HG03139 (cell line): ENCODE measurements around the gene HSP90AB1.

Source experiments
- ATAC-seq: cut with Tn5 transposase; IDR thresholded peaks from one replicate; pipeline ENCODE4 v1.9.1; 2021; ENCODE audit not compliant: unreplicated experiment

HSP90AB1 gene

DNA sequence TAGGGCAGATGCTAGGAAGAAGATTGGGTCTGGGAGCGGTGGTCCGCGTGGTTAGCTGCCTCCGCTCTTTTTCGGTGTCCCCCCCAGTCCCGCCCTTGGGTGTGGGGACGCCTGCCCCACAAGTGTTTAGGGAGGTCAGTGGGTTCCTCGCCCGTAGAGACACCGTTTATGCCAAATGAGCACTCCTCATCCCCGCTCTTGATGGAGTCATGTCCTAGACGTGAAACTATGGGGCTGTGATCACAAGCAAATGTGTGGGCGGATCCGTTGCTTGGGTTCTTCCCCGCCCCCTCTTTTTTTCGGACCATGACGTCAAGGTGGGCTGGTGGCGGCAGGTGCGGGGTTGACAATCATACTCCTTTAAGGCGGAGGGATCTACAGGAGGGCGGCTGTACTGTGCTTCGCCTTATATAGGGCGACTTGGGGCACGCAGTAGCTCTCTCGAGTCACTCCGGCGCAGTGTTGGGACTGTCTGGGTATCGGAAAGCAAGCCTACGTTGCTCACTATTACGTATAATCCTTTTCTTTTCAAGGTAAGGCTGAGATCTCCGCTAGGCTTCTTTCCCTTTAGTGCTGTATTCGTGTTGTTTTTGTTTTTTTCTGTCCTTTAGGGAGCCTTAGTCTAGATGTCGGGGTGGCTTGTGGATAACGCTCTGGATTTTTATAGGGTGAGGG lies at the start of gene HSP90AB1:
HSP90AB1 (plus strand) TSS at position 439 of the 675 bp plus-strand sequence. CDS start 1,529 bp downstream, outside the sequence.
- peak; percentile 60 for ATAC-seq

DNA sequence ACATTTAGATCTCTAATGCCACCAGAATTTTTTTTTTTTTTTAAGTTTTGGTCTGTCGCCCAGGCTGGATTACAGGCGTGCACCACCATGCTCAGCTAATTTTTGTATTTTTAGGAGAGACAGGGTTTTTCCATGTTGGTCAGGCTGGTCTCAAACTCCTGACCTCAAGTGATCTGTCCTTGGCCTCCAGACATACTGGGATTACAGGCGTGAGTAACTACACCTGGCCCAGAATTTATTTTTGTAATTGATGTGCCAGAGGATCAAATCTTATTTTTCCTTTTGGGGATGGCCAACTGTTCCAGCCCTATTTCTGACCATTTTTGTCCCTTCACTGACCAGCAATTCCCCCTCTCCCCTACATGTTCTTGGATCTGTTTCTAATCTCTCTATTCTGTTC lies 48.2 kb upstream of the HSP90AB1 start:
- no peak for ATAC-seq

DNA sequence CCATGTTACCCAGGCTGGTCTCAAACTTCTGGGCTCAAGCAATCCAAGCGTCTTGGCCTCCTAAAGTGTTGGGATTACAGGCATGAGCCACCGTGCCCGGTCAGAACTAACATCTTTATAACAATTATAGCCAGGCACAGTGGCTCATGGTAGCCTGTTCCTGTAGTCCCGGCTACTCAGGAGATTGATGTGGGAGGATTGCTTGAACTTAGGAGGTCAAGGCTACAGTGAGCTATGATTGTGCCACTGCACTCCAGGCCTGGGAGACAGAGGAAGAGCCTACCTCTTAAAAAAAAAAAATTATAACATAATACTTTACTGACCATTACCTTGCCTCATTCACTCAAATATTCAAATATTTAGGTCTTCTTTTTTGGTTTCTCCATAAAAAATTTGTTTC lies 47.0 kb upstream of the HSP90AB1 start:
- ATAC-seq: no peak

DNA sequence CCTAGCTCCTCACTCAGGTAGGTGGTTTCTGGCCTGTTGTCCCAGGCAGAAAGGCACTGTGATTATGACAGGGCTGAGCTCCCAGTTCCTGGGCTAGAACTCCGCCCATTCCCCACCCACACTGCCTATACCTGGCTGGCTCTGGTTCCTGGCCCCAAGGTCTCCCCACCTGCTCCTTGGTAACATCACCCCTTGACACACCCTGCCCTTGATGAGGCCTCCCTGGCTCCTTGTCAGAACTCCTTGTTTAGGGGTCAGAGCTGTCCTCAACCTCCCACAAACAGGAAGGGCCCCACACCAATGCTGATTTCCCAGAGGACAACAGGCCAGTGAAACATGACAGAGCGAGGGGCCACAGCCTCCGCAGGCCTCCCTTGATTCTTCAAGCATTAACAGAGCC lies 45.7 kb upstream of the HSP90AB1 start:
- ATAC-seq: no peak

DNA sequence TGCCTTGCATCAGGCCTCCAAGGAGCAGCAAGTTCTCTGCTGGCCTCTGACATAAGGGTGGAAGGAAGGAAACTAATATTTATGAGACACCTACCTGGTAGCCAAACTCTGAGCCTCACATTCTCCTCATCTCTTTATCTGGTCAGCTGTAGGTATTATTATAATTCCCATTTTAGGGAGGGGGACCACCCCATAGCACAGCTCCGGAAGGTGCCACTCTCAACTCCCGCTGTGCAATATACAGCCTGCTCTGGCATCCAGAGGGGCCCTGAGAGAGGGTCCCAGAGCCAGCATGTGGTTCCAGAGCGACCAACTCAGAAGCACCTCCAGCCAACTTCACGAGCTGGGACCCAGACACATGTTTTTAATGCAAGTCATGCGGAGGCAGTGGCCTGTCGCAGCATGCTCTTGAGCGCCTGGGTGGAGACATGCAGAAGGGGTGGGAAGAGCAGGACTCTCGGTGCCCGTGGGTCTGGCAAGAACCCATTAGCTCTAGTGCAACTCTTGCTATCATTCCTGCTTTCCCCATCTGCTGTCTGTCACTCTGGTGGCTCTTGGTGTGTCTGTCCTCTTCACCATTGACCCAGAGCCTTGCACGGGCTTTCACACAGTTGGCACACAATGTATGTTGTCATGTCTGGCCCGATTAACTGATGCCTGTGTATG lies 45.1 kb upstream of the HSP90AB1 start:
- ATAC-seq: no peak

DNA sequence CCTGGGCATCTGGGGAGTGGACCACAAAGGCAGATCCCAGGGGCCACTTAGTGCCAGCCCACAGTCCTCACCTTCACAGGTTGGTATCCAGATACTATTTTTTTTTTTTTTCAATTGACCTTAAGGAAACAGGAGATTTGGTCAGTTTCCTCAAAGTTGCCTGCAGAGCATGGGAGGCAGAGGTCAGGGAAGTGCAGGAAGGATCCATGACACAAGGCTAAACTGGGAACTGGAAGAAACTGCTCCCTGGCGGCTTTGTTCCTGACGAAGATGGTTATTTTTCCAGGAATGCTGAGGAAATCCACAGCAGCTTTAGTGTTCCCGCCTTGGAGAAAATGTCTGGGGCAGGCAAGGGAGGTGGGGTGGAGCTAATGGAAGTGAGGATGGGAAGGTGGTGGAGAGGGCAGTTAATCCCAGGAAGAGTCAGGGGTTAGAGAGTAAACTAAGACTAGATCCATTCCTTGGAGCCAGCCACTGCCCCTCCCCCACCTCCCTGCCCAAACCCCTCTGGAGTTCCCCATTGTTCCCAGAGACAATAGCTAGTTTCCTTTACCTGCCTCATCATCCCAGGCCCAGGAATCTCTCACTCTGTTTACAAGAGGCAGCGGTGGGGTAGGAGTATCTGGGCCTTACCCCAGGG lies 44.4 kb upstream of the HSP90AB1 start:
- no peak for ATAC-seq

DNA sequence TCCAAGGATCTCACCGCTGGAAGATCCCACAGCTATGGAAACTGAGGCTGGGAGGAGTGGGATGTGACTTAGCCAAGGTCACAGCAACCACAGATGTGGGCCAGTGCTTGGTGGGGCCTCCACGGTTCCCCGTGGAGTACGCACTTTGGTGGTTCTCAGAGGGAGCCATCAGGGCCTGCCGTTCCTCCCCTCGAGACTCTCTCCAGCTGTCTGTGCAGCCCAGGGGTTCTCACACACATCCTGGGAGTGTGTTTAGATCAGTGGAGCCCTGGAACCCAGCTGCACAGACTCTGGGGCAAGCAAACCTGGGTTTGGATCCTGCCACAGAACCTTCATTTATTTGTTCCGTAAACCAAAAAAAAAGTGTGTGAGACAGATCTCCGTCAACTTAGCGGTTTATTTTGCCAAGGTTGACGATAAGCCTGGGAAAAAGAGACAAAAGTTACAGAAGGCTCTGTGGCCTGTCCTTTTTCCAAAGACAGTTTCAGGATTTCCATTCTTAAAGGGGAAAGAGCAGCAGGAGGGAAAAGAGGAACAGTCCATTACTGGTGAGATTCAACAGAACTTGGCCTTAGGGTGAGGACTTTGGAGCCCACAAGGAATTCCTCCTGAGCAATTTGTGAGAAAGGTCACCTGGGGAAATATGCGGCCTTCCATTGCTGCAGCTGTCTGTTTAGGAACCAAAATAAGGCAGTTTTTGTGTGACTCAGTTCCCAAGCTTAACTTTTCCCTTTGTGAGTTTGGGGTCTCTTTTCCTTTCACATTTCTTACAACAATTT lies 43.7 kb upstream of the HSP90AB1 start:
- no peak for ATAC-seq

DNA sequence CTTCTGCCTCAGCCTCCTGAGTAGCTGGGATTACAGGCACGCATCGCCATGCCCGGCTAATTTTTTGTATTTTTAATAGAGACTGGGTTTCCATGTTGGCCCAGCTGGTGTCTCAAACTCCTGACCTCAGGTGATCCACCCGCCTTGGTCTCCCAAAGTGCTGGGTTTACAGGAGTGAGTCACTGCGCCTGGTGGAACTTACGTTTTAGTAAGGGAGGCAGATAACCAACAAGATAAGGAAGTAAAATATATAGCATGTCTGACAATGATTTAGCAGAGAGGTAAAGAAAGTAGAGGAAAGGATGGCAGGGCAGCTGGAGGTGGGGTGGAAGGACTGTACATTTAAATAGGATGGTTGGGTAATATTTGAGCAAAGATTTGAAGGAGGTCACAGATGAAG lies 42.9 kb upstream of the HSP90AB1 start:
- no peak for ATAC-seq

DNA sequence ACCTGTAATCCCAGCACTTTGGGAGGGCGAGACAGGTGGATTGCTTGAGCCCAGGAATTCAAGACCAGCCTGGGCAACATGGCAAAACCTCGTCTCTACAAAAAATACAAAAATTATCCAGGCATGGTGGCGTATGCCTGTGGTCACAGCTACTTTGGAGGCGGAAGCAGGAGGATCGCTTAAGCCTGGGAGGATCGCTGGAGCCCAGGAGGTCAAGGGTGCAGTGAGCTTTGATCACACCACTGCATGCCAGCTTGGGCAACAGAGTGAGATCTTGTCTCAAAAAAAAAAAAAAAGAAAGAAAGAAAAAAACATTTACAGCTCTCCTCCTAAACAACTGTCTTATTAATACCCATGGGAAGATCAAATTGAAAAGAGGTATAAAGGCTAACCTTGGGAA lies 38.9 kb upstream of the HSP90AB1 start:
- ATAC-seq: no peak

DNA sequence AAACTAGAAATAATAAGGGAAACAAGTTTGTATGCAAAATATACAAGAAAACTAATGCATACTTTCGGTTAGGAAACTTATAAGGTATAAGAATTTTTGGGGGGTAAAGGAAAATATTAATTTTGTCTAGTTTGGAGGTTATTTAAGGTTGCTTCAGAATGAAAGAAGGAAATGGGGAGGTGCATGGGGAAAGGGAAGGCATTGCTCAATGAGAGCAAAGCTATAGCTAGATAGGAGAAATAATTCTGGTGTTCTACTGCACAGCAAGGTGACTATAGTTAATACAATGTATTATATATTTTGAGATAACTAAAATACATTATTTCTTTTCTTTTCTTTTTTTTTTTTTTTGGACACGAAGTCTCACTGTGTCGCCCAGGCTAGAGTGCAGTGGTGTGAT lies 35.6 kb upstream of the HSP90AB1 start:
- ATAC-seq: no peak

DNA sequence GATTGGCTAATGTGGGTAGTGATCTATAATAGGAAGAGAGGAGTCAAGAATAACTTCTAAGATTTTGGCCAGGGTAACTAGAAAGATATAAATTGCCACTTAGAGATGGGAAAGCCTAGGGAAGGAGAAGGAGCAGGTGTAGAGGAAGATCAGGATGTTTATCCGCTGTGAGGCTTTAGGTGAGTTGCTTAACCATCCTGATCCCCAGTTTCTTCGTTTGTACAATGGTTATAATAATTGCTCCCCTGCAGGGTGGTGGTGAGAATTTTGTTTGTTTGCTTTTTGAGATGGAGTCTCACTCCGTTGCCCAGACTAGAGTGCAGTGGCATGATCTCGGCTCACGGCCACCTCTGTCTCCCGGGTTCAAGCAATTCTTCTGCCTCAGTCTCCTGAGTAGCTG lies 32.6 kb upstream of the HSP90AB1 start:
- no peak for ATAC-seq

DNA sequence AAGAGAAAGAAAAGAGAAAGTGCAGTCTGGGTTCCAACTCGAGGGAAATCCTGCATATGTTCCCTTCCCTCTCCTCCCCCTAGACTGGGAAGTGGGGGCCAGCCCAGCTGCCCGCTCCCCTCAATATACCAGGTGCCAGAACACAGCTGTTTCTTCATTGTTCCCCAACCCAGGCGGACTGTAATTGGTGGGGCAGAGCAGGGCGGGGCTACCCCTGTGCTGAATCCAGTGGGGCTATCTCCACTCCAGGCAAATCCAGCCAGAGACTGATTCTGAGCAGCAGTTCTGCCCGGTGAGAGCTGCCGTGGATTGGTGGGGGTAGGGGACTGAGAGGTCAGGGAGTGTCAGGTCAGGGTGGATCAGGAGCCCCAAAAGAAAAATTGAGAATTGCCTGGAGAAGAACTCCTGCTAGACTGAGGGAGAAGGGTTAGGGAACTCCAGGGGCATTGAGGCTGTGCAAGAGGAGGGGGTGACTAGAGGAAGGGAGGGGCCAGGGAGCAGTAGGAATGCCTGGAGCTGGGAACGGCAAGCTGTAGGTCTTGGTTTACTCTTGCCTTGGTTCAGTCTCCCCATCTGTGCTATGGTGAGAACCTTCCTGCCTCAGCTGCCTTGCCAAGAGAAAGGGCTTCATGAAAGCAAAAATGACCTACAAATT lies 30.1 kb upstream of the HSP90AB1 start, which contains the start of gene MYMX:
MYMX (plus strand) TSS at position 250 of the 655 bp plus-strand sequence. CDS start 546 bp downstream, outside the sequence.
- ATAC-seq: no peak

DNA sequence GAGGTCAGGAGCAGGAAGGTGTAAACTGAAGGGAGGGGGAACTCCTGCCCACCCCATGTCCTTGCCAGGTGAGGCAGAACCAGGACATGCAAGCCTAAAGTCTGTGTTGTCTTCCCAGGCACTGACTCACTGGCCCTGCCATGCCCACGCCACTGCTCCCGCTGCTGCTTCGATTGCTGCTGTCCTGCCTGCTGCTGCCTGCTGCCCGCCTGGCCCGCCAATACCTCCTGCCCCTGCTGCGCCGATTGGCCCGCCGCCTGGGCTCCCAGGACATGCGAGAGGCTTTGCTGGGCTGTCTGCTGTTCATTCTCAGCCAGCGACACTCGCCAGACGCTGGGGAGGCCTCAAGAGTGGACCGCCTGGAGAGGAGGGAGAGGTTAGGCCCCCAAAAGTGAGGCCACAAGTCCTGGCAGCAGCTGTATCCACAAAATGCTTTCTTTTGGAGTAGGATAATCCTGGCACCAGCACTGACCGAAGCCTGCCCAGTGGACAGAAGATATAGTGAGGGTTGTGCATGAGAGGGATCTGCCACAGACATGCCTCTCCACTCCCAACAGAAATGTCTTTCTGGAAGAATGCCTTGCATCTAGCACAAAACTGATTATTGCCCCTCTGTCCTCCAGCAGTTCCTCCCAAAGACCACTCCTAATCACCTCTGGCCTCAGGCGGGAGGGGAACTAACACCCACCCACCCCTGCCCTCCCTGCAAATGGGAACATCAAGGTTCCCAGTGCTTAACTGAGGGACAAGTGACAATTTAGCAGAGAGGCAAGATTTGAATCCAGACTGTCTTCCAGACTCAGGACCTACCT lies 29.4 kb upstream of the HSP90AB1 start:
- ATAC-seq: no peak

DNA sequence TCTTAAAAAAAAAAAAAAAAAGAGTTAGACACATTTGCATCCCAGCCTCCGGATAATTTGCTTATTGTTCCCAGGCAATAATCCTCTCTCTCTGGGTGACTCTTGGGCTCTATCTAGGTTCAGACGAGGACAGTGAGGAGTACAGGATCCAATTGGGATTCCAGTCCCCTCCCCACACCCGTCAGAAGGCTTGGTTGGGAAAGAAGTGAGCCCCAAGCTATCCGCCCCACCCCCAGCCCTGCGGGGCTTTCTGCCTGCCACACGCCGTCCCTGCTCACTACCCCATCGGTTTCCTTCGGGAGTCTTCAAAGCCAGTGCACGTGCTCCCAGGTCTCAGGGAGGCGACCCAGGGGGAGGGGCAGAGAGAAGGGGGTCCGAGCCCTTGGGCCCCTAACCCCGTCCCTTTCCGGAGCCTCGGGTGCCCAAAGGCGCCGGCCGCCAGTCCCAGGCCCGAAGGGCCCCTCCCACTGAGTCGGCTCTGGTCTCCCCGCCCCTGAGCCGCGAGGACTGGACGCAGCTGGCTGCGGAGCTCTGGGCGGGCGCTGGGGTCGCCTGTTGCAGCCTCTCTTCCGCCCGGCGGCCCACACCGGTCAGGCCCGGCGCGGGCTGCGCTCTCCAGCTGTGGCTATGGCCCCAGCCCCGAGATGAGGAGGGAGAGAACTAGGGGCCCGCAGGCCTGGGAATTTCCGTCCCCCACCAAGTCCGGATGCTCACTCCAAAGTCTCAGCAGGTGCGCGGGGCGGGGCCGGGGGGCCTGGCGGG lies 27.7 kb upstream of the HSP90AB1 start:
- peak; percentile 48 for ATAC-seq

DNA sequence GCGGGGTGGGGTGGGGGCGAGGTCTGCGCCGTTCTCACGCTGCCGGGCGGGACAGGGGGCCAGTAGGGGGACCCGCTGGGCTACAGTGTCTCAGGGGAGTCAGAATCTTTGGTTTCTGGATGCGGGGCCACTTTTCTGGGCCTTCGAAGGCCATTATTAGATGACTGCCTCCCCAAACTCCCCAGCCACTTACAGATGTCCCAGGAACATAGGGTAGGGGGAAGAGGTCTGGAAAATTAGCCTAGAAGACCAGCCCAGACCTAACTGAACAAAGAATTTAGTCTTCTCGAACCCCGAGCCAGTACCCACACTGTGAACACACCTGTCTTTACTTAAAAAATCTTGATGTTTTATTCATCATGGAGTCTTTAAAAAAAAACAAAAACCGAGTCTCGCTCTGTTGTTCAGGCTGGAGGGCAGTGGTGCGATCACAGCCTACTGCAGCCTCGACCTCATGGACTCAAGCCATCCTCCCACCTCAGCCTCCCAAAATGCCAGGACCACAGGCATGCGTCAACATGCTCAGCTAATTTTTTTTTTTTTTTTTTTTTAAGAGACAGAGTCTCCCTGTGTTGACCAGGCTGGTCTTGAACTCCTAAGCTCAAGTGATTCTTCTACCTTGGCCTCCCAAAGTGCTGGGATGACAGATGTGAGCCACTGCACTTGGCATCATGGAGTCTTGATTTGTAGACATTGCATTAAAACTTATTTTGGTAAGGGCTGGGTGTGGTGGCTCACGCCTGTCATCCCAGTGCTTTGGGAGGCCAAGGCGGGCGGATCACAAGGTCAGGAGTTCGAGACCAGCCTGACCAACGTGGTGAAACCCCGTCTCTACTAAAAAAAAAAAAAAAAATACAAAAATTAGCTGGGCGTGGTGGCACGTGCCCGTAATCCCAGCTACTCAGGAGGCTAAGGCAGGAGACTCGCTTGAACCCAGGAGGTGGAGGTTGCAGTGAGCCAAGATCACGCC lies 26.8 kb upstream of the HSP90AB1 start:
- ATAC-seq: no peak

DNA sequence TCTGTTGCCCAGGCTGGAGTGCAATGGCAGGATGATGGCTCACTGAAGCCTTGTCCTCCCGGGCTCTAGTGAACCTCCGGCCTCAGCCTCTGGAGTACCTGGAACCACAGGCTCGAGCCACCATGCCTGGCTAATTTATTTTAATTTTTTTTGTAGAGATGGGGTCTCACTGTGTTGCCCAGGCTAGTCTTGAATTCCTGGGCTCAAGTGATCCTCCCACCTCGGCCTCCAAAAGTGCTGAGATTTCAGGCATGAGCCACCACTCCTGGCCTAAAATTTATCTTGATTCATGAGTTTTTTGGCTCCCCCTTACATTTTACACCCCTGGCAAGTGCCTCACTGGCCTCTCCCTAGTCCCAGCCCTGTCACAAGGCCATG lies 26.0 kb upstream of the HSP90AB1 start:
- ATAC-seq: no peak

DNA sequence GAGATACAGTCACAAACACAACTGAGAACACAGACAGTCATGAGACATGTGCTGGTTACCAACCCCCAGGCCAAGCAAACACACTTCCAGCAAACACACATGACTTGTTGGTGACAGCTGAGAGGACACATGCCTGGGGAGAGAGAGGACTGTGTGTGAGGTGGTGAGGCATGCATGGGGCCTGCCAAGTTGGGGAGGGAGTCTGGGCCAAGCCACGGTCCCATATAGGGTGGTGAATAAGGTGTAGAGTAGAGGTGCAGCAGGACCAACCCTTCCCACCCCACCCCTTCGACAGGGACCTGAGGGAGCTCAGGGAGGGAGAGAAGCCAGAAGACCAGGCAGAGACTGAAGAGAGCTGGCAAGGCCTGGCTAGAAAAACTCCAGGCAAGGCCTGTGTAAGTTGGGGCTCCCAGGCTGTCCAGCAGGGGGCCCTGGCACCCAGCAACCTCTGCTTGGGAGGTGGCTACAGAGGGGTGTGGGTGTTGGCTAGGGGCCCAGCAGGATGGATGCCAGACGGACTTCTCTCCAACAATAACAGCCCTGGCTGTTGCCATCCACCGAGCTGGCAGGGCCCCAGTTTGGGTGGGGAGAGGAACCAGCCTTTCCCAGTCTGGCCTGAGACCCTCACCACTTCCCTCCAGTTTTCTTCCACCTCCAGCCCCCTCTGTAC lies 25.5 kb upstream of the HSP90AB1 start:
- ATAC-seq: peak; percentile 46

DNA sequence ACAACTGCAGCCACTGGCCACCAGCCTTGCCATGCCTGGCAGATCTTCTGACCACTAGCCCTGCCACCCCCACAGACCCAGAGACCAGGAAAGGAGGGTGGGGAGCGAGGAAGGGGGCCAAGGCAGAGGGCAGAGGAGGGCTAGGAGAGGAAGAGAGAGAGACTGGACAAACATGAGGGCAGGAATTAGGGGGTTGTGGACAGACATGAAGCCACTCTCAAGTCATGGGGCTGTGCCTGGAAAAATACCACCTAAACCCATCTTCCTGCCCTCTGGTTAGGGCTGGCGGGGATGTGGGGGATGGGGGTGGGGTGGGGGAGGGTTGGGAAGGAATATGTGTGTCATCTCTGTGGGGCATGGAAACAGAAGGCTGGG lies 25.0 kb upstream of the HSP90AB1 start:
- ATAC-seq: no peak
